ENCODE results near the gene SCUBE3. TPM values are rescaled to one million over a fixed set of nuclear protein-coding genes. Genes with fewer than 3 reads are reported as not detected.

SCUBE3 gene
- total and polyA plus RNA-seq, 9 of the 15 experiments (the other 6 are each of a cell fraction or from before 2014, with no cell fraction given) = 0.01 to 0.11 TPM; not detected in 7

DNA sequence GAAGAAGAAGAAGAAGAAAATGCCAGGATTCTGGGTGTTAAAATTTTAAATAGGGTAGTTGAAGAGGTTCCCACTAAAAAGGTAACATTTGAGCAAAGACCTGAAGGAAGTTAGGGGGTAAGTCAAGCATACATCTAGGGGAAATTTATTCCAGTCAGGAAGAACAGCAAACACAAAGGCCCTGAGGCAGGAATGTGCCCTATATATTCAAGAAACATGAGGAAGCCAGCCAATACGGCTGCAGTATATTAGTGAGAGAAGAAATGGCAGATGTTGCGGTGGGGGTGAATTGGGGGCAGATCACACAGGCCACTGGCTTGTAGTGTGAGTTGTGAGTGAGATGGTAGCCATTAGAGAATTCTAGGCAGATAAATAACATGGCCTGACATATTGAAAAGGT is 51.8 kb downstream of the SCUBE3 start:
- ATAC-seq (no peak), FAIRE-seq (no peak), DNase-seq (ENCODE audit: extremely low read depth in 1 of 4, low spot score in 3 of 4) (no peak)
- in situ Hi-C loops (cut with MboI) (no loop called here), intact Hi-C loops (cut with micrococcal nuclease) (no loop called here)
- no peak overlapping the region for H3K9ac ChIP-seq (ENCODE audit: insufficient read depth in 1 of 2, low read depth in 2 of 2, low read length in 2 of 2)
- H3K27me3 ChIP-seq (ENCODE audit: control insufficient read depth in 2 of 2, insufficient read depth in 2 of 2, low read length in 2 of 2) = no peaks in the 10 kb centered on the region
- no peak overlapping the region for H3K4me3 ChIP-seq
- H2AFZ ChIP-seq (ENCODE audit: low read depth, low read length) = no peak overlapping the region
- TF ChIP-seq NFIX (CRISPR knock-in tag; IDR thresholded peaks at IDR 0.05; ENCODE audit: low read depth) (no peak), RBM25 (IDR thresholded peaks at IDR 0.05; ENCODE audit: low read depth, low read length, severe bottlenecking) (no peak), ZNF12 (CRISPR knock-in tag; IDR thresholded peaks at IDR 0.05) (no peak), BDP1 (IDR thresholded peaks at IDR 0.05; ENCODE audit: insufficient read depth, insufficient read length) (no peak), ZNF780A (CRISPR knock-in tag; IDR thresholded peaks at IDR 0.05) (no peak), YY1 (IDR thresholded peaks at IDR 0.05; ENCODE audit: borderline replicate concordance in 1 of 3, control insufficient read depth in 1 of 3, extremely low read depth in 1 of 3, insufficient read depth in 3 of 3, insufficient read length in 1 of 3, insufficient replicate concordance in 2 of 3, low read depth in 1 of 3, low read length in 2 of 3) (peak in 1 of 3 experiments; percentile 12)
- TF ChIP-seq, protein P1, sequence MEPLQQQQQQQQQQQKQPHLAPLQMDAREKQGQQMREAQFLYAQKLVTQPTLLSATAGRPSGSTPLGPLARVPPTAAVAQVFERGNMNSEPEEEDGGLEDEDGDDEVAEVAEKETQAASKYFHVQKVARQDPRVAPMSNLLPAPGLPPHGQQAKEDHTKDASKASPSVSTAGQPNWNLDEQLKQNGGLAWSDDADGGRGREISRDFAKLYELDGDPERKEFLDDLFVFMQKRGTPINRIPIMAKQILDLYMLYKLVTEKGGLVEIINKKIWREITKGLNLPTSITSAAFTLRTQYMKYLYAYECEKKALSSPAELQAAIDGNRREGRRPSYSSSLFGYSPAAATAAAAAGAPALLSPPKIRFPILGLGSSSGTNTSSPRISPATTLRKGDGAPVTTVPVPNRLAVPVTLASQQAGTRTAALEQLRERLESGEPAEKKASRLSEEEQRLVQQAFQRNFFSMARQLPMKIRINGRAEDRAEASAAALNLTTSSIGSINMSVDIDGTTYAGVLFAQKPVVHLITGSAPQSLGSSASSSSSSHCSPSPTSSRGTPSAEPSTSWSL (CRISPR knock-in tag; IDR thresholded peaks at IDR 0.05; ENCODE audit: borderline replicate concordance) = no peak
- ChIA-PET CTCF (ENCODE audit: low intra/inter-chr PET ratio) (no interaction called here), POLR2A (interaction anchor here (1.6 kb wide), 1 partner anchor 32 kb away, joined by 3 read pairs; the partner anchor contains the start of gene DEF6)
- H3K27ac ChIP-seq (ENCODE audit: extremely low read depth, low read depth, low read length) = no peak overlapping the region
- H4K20me1 ChIP-seq (replicated peaks; ENCODE audit: control insufficient read depth, insufficient read depth, low read length) = no peaks in the 10 kb centered on the region
- no peaks in the 10 kb centered on the region for H3K36me3 ChIP-seq (ENCODE audit: control insufficient read depth, insufficient read depth, low read length)
- WGBS (ENCODE audit: insufficient coverage, low coverage, missing lambda C conversion rate) = 79% methylated on average over 2 of the region's 2 CpGs
- no TSS peak for BruUV-seq (replicated peaks)
- no peaks in the 10 kb centered on the region for H3K9me1 ChIP-seq (ENCODE audit: control insufficient read depth, insufficient read depth, low read length)
- H3K4me2 ChIP-seq (ENCODE audit: insufficient read depth, low read length) = no peak overlapping the region
- H3K4me1 ChIP-seq (replicated peaks in 1 of 2; ENCODE audit: control insufficient read depth in 2 of 2, insufficient read depth in 2 of 2, low read length in 2 of 2) = peaks cover 15 to 58% of the 10 kb centered on the region in 2 experiments
- no peaks in the 10 kb centered on the region for H3K9me3 ChIP-seq (replicated peaks; ENCODE audit: control insufficient read depth, insufficient read depth, low read depth, low read length)
- peaks cover 12% of the 10 kb centered on the region for H3K79me2 ChIP-seq (ENCODE audit: control insufficient read depth, insufficient read depth, low read length)
